ENCODE data around the gene CERS6. TPM values are rescaled to one million over a fixed set of nuclear protein-coding genes. Genes with fewer than 3 reads are reported as not detected.

Gene CERS6
- total and polyA plus RNA-seq, 2 experiments from 2014 or later = 7.4 to 35.0 TPM

- H3K4me3 Mint-ChIP-seq = no peak overlapping the region
- Histone ChIP-seq H4K20me1 (replicated peaks; ENCODE audit: insufficient read depth) (no peaks in the 10 kb centered on the region), H3K27me3 (ENCODE audit: insufficient read depth) (no peaks in the 10 kb centered on the region), H3K4me3 (no peak overlapping the region), H3K36me3 (ENCODE audit: insufficient read depth) (no peaks in the 10 kb centered on the region), H3K27ac (ENCODE audit: low read depth) (no peak overlapping the region), H3K9me2 (ENCODE audit: insufficient read depth) (peaks cover 12% of the 10 kb centered on the region; the same call in 1 of the 2 replicates), H3K79me2 (replicated peaks; ENCODE audit: insufficient read depth) (no peaks in the 10 kb centered on the region), H3K4me1 (ENCODE audit: insufficient read depth) (peaks cover 39% of the 10 kb centered on the region), H2AFZ (peak overlapping the region; percentile 43; the same call in 1 of the 2 replicates), H3F3A (replicated peaks; ENCODE audit: low read depth) (no peaks in the 10 kb centered on the region), H3K4me2 (no peak overlapping the region)
- TF ChIP-seq EZH2phosphoT487 (IDR thresholded peaks at IDR 0.05; ENCODE audit: unreplicated experiment) (no peak), CTCF (conservative IDR thresholded peaks at IDR 0.05; ENCODE audit: low read depth in 2 of 2) (no peak), POLR2AphosphoS5 (IDR thresholded peaks at IDR 0.05; ENCODE audit: low read depth) (no peak), CREB1 (CRISPR knock-in tag; IDR thresholded peaks at IDR 0.05; ENCODE audit: low read depth) (no peak), EZH2 (IDR thresholded peaks at IDR 0.05; ENCODE audit: low read depth, unreplicated experiment) (no peak), STAT1 (IDR thresholded peaks at IDR 0.05; ENCODE audit: unreplicated experiment) (no peak), JUNB (IDR thresholded peaks at IDR 0.05; ENCODE audit: unreplicated experiment) (no peak), NANOG (IDR thresholded peaks at IDR 0.05; ENCODE audit: borderline replicate concordance) (no peak), REST (IDR thresholded peaks at IDR 0.05; ENCODE audit: unreplicated experiment) (no peak), ZNF462 (CRISPR knock-in tag; IDR thresholded peaks at IDR 0.05) (no peak)
- no peak overlapping the region for H3K27ac Mint-ChIP-seq
- H3K9me3 Mint-ChIP-seq = no peaks in the 10 kb centered on the region
- peaks cover 2% of the 10 kb centered on the region for H3K27me3 Mint-ChIP-seq (ENCODE audit: insufficient read depth, low read depth, poor library complexity)
- no peak for ATAC-seq
- no peak for DNase-seq (ENCODE audit: low spot score)
- H3K36me3 Mint-ChIP-seq (ENCODE audit: low read depth) = no peaks in the 10 kb centered on the region
- peaks cover 44% of the 10 kb centered on the region for H3K4me1 Mint-ChIP-seq
Measured at GRCh38 chr2:168802859-168803725, 347.0 kb downstream of the CERS6 start.
